Measurements from ENCODE around the gene NPEPL1.
"Not testable (repeated sequence)": the region's sequence is repeated elsewhere in the genome, so short reads cannot be mapped to it uniquely, and the experiment has no call there.

NPEPL1 gene

GRCh38 chr20:58722877-58723627 lies 30.5 kb downstream of the NPEPL1 start:
- no peak overlapping the region for H3K27ac ChIP-seq (ENCODE audit: low read depth, low read length, severe bottlenecking)
- peaks cover 6% of the 10 kb centered on the region for H3K4me1 ChIP-seq (ENCODE audit: control insufficient read depth, insufficient read depth, low read length, poor library complexity, severe bottlenecking)
- no peaks in the 10 kb centered on the region for H3K9me3 ChIP-seq (ENCODE audit: control insufficient read depth, low read length)
- no peaks in the 10 kb centered on the region for H3K36me3 ChIP-seq (ENCODE audit: control insufficient read depth, insufficient read depth, low read length)
- WGBS, 2 experiments (ENCODE audit: insufficient coverage in 2 of 2) = 83 to 92% methylated on average over 8 of the region's 9 CpGs
- no peak overlapping the region for H3K4me3 ChIP-seq (ENCODE audit: extremely low read depth, insufficient read depth, low read length, poor library complexity, severe bottlenecking)

- H3K4me3 ChIP-seq (ENCODE audit: extremely low read depth, insufficient read depth, low read length, poor library complexity, severe bottlenecking) = no peak overlapping the region
- 83 to 100% methylated on average over 1 to 2 of the region's 3 CpGs for WGBS, 2 experiments (ENCODE audit: insufficient coverage in 2 of 2)
- H3K36me3 ChIP-seq (ENCODE audit: control insufficient read depth, insufficient read depth, low read length) = no peaks in the 10 kb centered on the region
- H3K4me1 ChIP-seq (ENCODE audit: control insufficient read depth, insufficient read depth, low read length, poor library complexity, severe bottlenecking) = peaks cover 6% of the 10 kb centered on the region
- H3K27ac ChIP-seq (ENCODE audit: low read depth, low read length, severe bottlenecking) = no peak overlapping the region
- no peaks in the 10 kb centered on the region for H3K9me3 ChIP-seq (ENCODE audit: control insufficient read depth, low read length)
Measured at GRCh38 chr20:58723628-58723984, 31.0 kb downstream of the NPEPL1 start.

GRCh38 chr20:58726156-58726555 lies 33.6 kb downstream of the NPEPL1 start:
- 71 to 80% methylated on average over 1 to 2 of the region's 2 CpGs for WGBS, 2 experiments (ENCODE audit: insufficient coverage in 2 of 2)
- H3K9me3 ChIP-seq (ENCODE audit: control insufficient read depth, low read length); H3K4me1 ChIP-seq (ENCODE audit: control insufficient read depth, insufficient read depth, low read length, poor library complexity, severe bottlenecking); H3K36me3 ChIP-seq (ENCODE audit: control insufficient read depth, insufficient read depth, low read length); H3K4me3 ChIP-seq (ENCODE audit: extremely low read depth, insufficient read depth, low read length, poor library complexity, severe bottlenecking); H3K27ac ChIP-seq (ENCODE audit: low read depth, low read length, severe bottlenecking): not testable (repeated sequence)

GRCh38 chr20:58731192-58731591 lies 38.6 kb downstream of the NPEPL1 start:
- H3K27ac ChIP-seq (ENCODE audit: low read depth, low read length, severe bottlenecking) = no peak overlapping the region
- 80 to 100% methylated on average over 1 of the region's 2 CpGs for WGBS, 2 experiments (ENCODE audit: insufficient coverage in 2 of 2)
- H3K9me3 ChIP-seq (ENCODE audit: control insufficient read depth, low read length) = no peaks in the 10 kb centered on the region
- H3K4me1 ChIP-seq (ENCODE audit: control insufficient read depth, insufficient read depth, low read length, poor library complexity, severe bottlenecking) = no peaks in the 10 kb centered on the region
- no peak overlapping the region for H3K4me3 ChIP-seq (ENCODE audit: extremely low read depth, insufficient read depth, low read length, poor library complexity, severe bottlenecking)
- no peaks in the 10 kb centered on the region for H3K36me3 ChIP-seq (ENCODE audit: control insufficient read depth, insufficient read depth, low read length)

GRCh38 chr20:58737198-58737597 lies 44.6 kb downstream of the NPEPL1 start:
- H3K4me1 ChIP-seq (ENCODE audit: control insufficient read depth, insufficient read depth, low read length, poor library complexity, severe bottlenecking) = no peaks in the 10 kb centered on the region
- H3K4me3 ChIP-seq (ENCODE audit: extremely low read depth, insufficient read depth, low read length, poor library complexity, severe bottlenecking) = no peak overlapping the region
- no peak overlapping the region for H3K27ac ChIP-seq (ENCODE audit: low read depth, low read length, severe bottlenecking)
- no peaks in the 10 kb centered on the region for H3K9me3 ChIP-seq (ENCODE audit: control insufficient read depth, low read length)
- WGBS, 2 experiments (ENCODE audit: insufficient coverage in 2 of 2) = no CpG with 5 or more reads among the region's 1 CpG
- H3K36me3 ChIP-seq (ENCODE audit: control insufficient read depth, insufficient read depth, low read length) = no peaks in the 10 kb centered on the region

GRCh38 chr20:58740356-58741308 lies 48.0 kb downstream of the NPEPL1 start:
- no peaks in the 10 kb centered on the region for H3K9me3 ChIP-seq (ENCODE audit: control insufficient read depth, low read length)
- WGBS, 2 experiments (ENCODE audit: insufficient coverage in 2 of 2) = 80 to 83% methylated on average over 1 to 7 of the region's 10 CpGs

GRCh38 chr20:58741384-58741783 lies 48.8 kb downstream of the NPEPL1 start:
- H3K27ac ChIP-seq (ENCODE audit: low read depth, low read length, severe bottlenecking) = no peak overlapping the region

More at GRCh38 chr20:58740356-58741308, 48.0 kb downstream of the NPEPL1 start:
- Histone ChIP-seq H3K27ac (ENCODE audit: low read depth, low read length, severe bottlenecking) (no peak overlapping the region), H3K4me1 (ENCODE audit: control insufficient read depth, insufficient read depth, low read length, poor library complexity, severe bottlenecking) (no peaks in the 10 kb centered on the region), H3K36me3 (ENCODE audit: control insufficient read depth, insufficient read depth, low read length) (no peaks in the 10 kb centered on the region), H3K4me3 (ENCODE audit: extremely low read depth, insufficient read depth, low read length, poor library complexity, severe bottlenecking) (no peak overlapping the region)

GRCh38 chr20:58742668-58743566 lies 50.3 kb downstream of the NPEPL1 start:
- no peaks in the 10 kb centered on the region for H3K9me3 ChIP-seq (ENCODE audit: control insufficient read depth, low read length)
- H3K27ac ChIP-seq (ENCODE audit: low read depth, low read length, severe bottlenecking) = peak overlapping the region; percentile 39
- H3K4me3 ChIP-seq (ENCODE audit: extremely low read depth, insufficient read depth, low read length, poor library complexity, severe bottlenecking) = no peak overlapping the region
- no peaks in the 10 kb centered on the region for H3K4me1 ChIP-seq (ENCODE audit: control insufficient read depth, insufficient read depth, low read length, poor library complexity, severe bottlenecking)
- no peaks in the 10 kb centered on the region for H3K36me3 ChIP-seq (ENCODE audit: control insufficient read depth, insufficient read depth, low read length)
- 75 to 92% methylated on average over 7 to 12 of the region's 13 CpGs for WGBS, 2 experiments (ENCODE audit: insufficient coverage in 2 of 2)

More at GRCh38 chr20:58741384-58741783, 48.8 kb downstream of the NPEPL1 start:
- Histone ChIP-seq H3K9me3 (ENCODE audit: control insufficient read depth, low read length) (no peaks in the 10 kb centered on the region), H3K4me1 (ENCODE audit: control insufficient read depth, insufficient read depth, low read length, poor library complexity, severe bottlenecking) (no peaks in the 10 kb centered on the region), H3K36me3 (ENCODE audit: control insufficient read depth, insufficient read depth, low read length) (no peaks in the 10 kb centered on the region), H3K4me3 (ENCODE audit: extremely low read depth, insufficient read depth, low read length, poor library complexity, severe bottlenecking) (no peak overlapping the region)
- whole genome bisulfite sequencing, 2 experiments (ENCODE audit: insufficient coverage in 2 of 2) = 75 to 98% methylated on average over 3 to 4 of the region's 5 CpGs

- H3K4me1 ChIP-seq (ENCODE audit: control insufficient read depth, insufficient read depth, low read length, poor library complexity, severe bottlenecking) = no peaks in the 10 kb centered on the region
- H3K27ac ChIP-seq (ENCODE audit: low read depth, low read length, severe bottlenecking) = no peak overlapping the region
- H3K9me3 ChIP-seq (ENCODE audit: control insufficient read depth, low read length) = no peaks in the 10 kb centered on the region
- no peaks in the 10 kb centered on the region for H3K36me3 ChIP-seq (ENCODE audit: control insufficient read depth, insufficient read depth, low read length)
- H3K4me3 ChIP-seq (ENCODE audit: extremely low read depth, insufficient read depth, low read length, poor library complexity, severe bottlenecking) = no peak overlapping the region
- 92% methylated on average over 1 of the region's 1 CpG; no CpG with 5 or more reads in 1 of the 2 experiments for WGBS, 2 experiments (ENCODE audit: insufficient coverage in 2 of 2)
Measured at GRCh38 chr20:58743929-58744534, 51.4 kb downstream of the NPEPL1 start.

GRCh38 chr20:58744836-58745235 lies 52.2 kb downstream of the NPEPL1 start:
- Histone ChIP-seq H3K36me3 (ENCODE audit: control insufficient read depth, insufficient read depth, low read length) (no peaks in the 10 kb centered on the region), H3K4me3 (ENCODE audit: extremely low read depth, insufficient read depth, low read length, poor library complexity, severe bottlenecking) (no peak overlapping the region), H3K4me1 (ENCODE audit: control insufficient read depth, insufficient read depth, low read length, poor library complexity, severe bottlenecking) (no peaks in the 10 kb centered on the region), H3K9me3 (ENCODE audit: control insufficient read depth, low read length) (no peaks in the 10 kb centered on the region), H3K27ac (ENCODE audit: low read depth, low read length, severe bottlenecking) (no peak overlapping the region)
- WGBS, 2 experiments (ENCODE audit: insufficient coverage in 2 of 2) = no CpG with 5 or more reads among the region's 1 CpG
